Measurements from ENCODE around the gene P3H2.

The P3H2 gene

DNA sequence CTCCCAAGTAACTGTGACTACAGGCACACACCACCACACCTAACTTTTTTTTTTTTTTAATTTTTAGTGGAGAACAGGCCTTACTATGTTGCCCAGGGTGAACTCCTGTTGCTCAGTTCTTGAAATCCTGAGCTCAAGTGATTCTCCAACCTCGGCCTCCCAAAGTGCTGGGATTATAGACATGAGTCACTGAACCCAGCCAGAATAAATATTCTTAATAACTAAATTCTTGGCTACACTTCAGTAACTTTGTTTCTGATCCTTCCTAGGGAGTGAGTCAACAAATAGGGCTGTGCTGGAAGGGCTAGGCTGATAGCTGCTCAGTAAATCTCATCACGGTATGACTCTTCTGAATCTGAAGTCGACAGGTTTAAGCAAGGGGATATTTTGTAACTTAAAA is 56.6 kb downstream of the P3H2 start:
- Histone ChIP-seq H3K4me1 (ENCODE audit: insufficient read depth, low read length, poor library complexity, severe bottlenecking) (no peaks in the 10 kb centered on the region), H3K36me3 (ENCODE audit: insufficient read depth, low read length) (no peaks in the 10 kb centered on the region), H3K27me3 (ENCODE audit: insufficient read depth, low read length, poor library complexity, severe bottlenecking) (no peaks in the 10 kb centered on the region), H3K9ac (ENCODE audit: low read depth, low read length, poor library complexity, severe bottlenecking) (no peak overlapping the region), H3K79me2 (ENCODE audit: insufficient read depth, low read length) (no peaks in the 10 kb centered on the region), H2AFZ (ENCODE audit: low read length) (no peak overlapping the region), H3K9me3 (ENCODE audit: insufficient read depth, low read depth, low read length) (no peaks in the 10 kb centered on the region), H4K20me1 (ENCODE audit: insufficient read depth, low read length, poor library complexity, severe bottlenecking) (no peaks in the 10 kb centered on the region), H3K9me2 (replicated peaks; ENCODE audit: low read depth, low read length) (no peaks in the 10 kb centered on the region), H3K4me2 (ENCODE audit: low read depth, low read length, poor library complexity, severe bottlenecking) (no peak overlapping the region), H3F3A (ENCODE audit: low read depth) (no peaks in the 10 kb centered on the region), H3K4me3 (ENCODE audit: low read length, poor library complexity, severe bottlenecking) (no peak overlapping the region)
- TF ChIP-seq, protein P1, sequence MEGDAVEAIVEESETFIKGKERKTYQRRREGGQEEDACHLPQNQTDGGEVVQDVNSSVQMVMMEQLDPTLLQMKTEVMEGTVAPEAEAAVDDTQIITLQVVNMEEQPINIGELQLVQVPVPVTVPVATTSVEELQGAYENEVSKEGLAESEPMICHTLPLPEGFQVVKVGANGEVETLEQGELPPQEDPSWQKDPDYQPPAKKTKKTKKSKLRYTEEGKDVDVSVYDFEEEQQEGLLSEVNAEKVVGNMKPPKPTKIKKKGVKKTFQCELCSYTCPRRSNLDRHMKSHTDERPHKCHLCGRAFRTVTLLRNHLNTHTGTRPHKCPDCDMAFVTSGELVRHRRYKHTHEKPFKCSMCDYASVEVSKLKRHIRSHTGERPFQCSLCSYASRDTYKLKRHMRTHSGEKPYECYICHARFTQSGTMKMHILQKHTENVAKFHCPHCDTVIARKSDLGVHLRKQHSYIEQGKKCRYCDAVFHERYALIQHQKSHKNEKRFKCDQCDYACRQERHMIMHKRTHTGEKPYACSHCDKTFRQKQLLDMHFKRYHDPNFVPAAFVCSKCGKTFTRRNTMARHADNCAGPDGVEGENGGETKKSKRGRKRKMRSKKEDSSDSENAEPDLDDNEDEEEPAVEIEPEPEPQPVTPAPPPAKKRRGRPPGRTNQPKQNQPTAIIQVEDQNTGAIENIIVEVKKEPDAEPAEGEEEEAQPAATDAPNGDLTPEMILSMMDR (conservative IDR thresholded peaks at IDR 0.05; ENCODE audit: low read length): no peak
- no peak for TF ChIP-seq EZH2phosphoT487 (IDR thresholded peaks at IDR 0.05; ENCODE audit: borderline replicate concordance)

DNA sequence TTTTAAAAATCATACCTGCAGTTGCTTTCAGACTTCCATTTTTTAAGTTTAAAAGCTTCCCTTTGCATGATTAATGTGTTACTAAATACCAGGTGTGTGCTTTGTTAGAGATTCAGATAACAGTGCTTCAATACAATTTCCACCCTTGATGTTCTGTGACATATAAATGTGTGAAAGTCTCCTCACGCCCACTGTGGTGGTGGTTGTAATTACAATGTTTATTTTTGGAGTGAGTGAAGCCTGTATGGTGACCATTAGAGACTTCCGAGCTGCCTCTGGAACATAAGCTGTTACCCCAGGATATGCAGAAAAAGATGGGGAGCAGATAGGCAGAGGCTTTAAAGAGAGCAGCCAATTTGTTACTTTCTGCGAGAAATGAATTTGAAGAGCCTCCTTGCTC is 57.2 kb downstream of the P3H2 start:
- no peak overlapping the region for H3K4me2 ChIP-seq (ENCODE audit: low read depth, low read length, poor library complexity, severe bottlenecking)
- no peak overlapping the region for H3K9ac ChIP-seq (ENCODE audit: low read depth, low read length, poor library complexity, severe bottlenecking)
- H3K79me2 ChIP-seq (ENCODE audit: insufficient read depth, low read length): no peaks in the 10 kb centered on the region
- no peak overlapping the region for H3K4me3 ChIP-seq (ENCODE audit: low read length, poor library complexity, severe bottlenecking)
- TF ChIP-seq, protein P1 (conservative IDR thresholded peaks at IDR 0.05; ENCODE audit: low read length): no peak
- no peak for TF ChIP-seq EZH2phosphoT487 (IDR thresholded peaks at IDR 0.05; ENCODE audit: borderline replicate concordance)
- no peaks in the 10 kb centered on the region for H4K20me1 ChIP-seq (ENCODE audit: insufficient read depth, low read length, poor library complexity, severe bottlenecking)
- H3K4me1 ChIP-seq (ENCODE audit: insufficient read depth, low read length, poor library complexity, severe bottlenecking): no peaks in the 10 kb centered on the region
- no peak overlapping the region for H2AFZ ChIP-seq (ENCODE audit: low read length)
- no peaks in the 10 kb centered on the region for H3F3A ChIP-seq (ENCODE audit: low read depth)
- no peaks in the 10 kb centered on the region for H3K27me3 ChIP-seq (ENCODE audit: insufficient read depth, low read length, poor library complexity, severe bottlenecking)
- H3K36me3 ChIP-seq (ENCODE audit: insufficient read depth, low read length): no peaks in the 10 kb centered on the region
- H3K9me3 ChIP-seq (ENCODE audit: insufficient read depth, low read depth, low read length): no peaks in the 10 kb centered on the region
- H3K9me2 ChIP-seq (replicated peaks; ENCODE audit: low read depth, low read length): no peaks in the 10 kb centered on the region

DNA sequence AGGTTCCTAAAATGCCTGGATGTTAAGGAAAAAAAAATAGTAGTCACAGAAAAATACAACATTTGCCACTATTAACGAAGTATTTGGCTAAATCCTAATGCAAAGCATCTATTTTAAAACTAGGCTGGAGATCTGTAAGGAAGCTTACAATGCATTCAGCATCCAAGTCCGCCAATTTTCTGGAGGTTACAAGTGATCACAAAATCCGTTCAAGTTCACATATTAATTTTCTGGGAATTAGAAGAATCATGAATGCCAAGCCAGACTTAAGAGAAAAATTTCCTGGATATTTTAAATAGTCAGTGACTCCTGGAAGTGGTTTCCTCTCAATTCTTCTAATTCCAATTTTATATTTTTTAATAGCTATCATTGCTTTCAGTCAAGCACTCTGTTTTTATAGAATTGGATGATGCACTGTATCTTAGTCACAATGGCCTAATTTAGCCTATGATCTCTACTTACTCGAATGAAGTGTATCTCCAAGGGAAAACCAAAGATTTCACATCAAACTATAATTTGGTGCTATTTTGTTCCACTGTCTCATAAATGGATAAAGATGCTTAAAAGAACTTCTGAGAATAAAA is 60.4 kb downstream of the P3H2 start:
- H3K4me3 ChIP-seq (ENCODE audit: low read length, poor library complexity, severe bottlenecking): no peak overlapping the region
- no peak overlapping the region for H2AFZ ChIP-seq (ENCODE audit: low read length)
- H3K4me2 ChIP-seq (ENCODE audit: low read depth, low read length, poor library complexity, severe bottlenecking): no peak overlapping the region
- H3F3A ChIP-seq (ENCODE audit: low read depth): no peaks in the 10 kb centered on the region
- TF ChIP-seq, protein P1 (conservative IDR thresholded peaks at IDR 0.05; ENCODE audit: low read length): no peak
- TF ChIP-seq EZH2phosphoT487 (IDR thresholded peaks at IDR 0.05; ENCODE audit: borderline replicate concordance): no peak
- no peaks in the 10 kb centered on the region for H3K27me3 ChIP-seq (ENCODE audit: insufficient read depth, low read length, poor library complexity, severe bottlenecking)
- H3K4me1 ChIP-seq (ENCODE audit: insufficient read depth, low read length, poor library complexity, severe bottlenecking): no peaks in the 10 kb centered on the region
- H4K20me1 ChIP-seq (ENCODE audit: insufficient read depth, low read length, poor library complexity, severe bottlenecking): no peaks in the 10 kb centered on the region
- no peaks in the 10 kb centered on the region for H3K9me2 ChIP-seq (replicated peaks; ENCODE audit: low read depth, low read length)
- H3K9ac ChIP-seq (ENCODE audit: low read depth, low read length, poor library complexity, severe bottlenecking): no peak overlapping the region
- H3K9me3 ChIP-seq (ENCODE audit: insufficient read depth, low read depth, low read length): no peaks in the 10 kb centered on the region
- no peaks in the 10 kb centered on the region for H3K36me3 ChIP-seq (ENCODE audit: insufficient read depth, low read length)
- H3K79me2 ChIP-seq (ENCODE audit: insufficient read depth, low read length): no peaks in the 10 kb centered on the region
